Skeletal muscle tissue (tissue), 4 donors: ENCODE results near the gene CMC1. TPM values are rescaled to one million over a fixed set of nuclear protein-coding genes. Genes with fewer than 3 reads are reported as not detected.

ENCODE experiments used
- H3K27ac ChIP-seq: one replicate; pipeline ENCODE4 v1.7.0; 2013; ENCODE audit warnings: mild to moderate bottlenecking, low read depth, low read length, inconsistent platforms
- H3K27me3 ChIP-seq, 3 donors: one replicate each; pipeline ENCODE4 v1.7.0; 2013; ENCODE audit warnings: low read length in 3 of 3; ENCODE audit not compliant: control insufficient read depth in 3 of 3, insufficient read depth in 3 of 3
- H3K36me3 ChIP-seq, 3 donors: one replicate each; pipeline ENCODE4 v1.7.0; 2013; ENCODE audit warnings: low read length in 3 of 3; ENCODE audit not compliant: control insufficient read depth in 3 of 3, insufficient read depth in 3 of 3
- H3K4me1 ChIP-seq, 3 donors: one replicate each; pipeline ENCODE4 v1.7.0; 2013; ENCODE audit warnings: low read length in 3 of 3, mild to moderate bottlenecking in 3 of 3; ENCODE audit not compliant: control insufficient read depth in 3 of 3, insufficient read depth in 3 of 3
- H3K4me3 ChIP-seq, 3 donors: one replicate each; pipeline ENCODE4 v1.7.0; 2013; ENCODE audit warnings: low read length in 3 of 3
- H3K9ac ChIP-seq, 3 donors: one replicate each; pipeline ENCODE4 v1.7.0; 2013; ENCODE audit warnings: low read length in 3 of 3, mild to moderate bottlenecking in 3 of 3, moderate library complexity in 2 of 3, low read depth in 1 of 3
- H3K9me3 ChIP-seq, 3 donors: one replicate each; pipeline ENCODE4 v1.7.0; 2013; ENCODE audit warnings: low read length in 3 of 3; ENCODE audit not compliant: control insufficient read depth in 3 of 3
- total RNA-seq: library from RNA; depleted of rRNA; stranded (reverse); fragments of >200 nt; gene quantifications from one replicate; pipeline ENCODE4 v1.2.3, GENCODE V29; 2014
- donor health status: Osteomylitis.

CMC1 gene
- total RNA-seq, 1 donor from 2014 or later, result 5.2 TPM

DNA sequence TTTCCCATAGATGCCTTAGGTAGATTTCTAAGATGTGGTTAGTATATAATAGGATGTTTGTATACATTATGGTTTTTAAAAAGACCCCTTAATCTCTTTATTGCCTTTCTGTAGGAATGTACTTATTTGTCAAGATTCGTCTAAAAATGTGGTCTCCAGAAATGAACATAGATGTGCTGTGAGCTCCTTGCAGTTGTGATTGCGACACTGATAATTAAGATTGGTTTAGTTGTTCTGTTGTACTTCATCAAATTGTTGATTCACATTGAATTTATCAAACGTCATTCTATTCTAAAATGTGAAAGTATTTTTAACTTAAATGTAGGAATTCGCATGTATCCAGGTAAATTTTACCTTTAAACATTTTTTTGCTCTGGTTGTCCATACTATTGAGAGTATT, 51.2 kb downstream of the CMC1 start:
- H3K4me3 ChIP-seq, result no peak overlapping the region
- no peak overlapping the region for H3K27ac ChIP-seq
- H3K9ac ChIP-seq, result no peak overlapping the region
- H3K9me3 ChIP-seq, result peaks cover 0 to 3% (median 3%) of the 10 kb centered on the region in 3 donors
- H3K36me3 ChIP-seq, result peaks cover 0 to 5% (median 3%) of the 10 kb centered on the region in 3 donors
- no peaks in the 10 kb centered on the region for H3K27me3 ChIP-seq
- H3K4me1 ChIP-seq, result no peaks in the 10 kb centered on the region

DNA sequence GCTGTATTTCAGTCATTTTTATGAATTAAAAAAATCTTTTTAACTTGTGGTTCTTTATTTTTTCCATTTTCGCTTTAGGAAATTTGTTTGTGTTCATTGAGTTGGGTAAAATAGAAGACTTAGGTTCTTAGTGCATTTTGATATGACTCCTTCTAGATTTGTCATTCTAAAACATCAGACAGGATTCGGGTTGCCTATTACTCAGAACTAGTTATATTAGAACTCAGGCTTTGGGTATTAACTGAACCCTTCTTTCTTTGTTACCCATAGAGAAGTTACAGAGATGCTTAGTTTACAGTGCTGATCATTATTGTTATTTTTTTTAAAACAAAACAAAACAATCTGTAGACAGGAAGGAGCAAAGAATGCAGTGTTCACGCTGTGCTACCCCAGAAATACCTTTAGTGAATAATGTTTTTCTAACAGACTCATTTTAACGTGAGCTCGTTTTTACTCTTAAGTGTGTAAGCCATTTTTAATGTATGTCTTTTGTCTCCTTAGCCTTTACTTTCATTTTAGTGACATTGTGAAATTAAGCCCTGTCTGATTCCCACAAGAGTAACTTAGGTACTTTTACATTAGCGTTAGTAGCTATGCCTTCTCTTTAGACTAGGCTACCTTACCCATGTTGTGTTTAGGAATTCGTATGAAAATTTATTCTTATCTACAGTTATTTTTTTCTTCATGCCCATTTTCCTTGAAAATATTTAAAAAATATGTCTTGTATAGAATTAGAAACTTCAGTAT, 53.4 kb downstream of the CMC1 start:
- H3K36me3 ChIP-seq, result peaks cover 0 to 5% (median 3%) of the 10 kb centered on the region in 3 donors
- peaks cover 0 to 3% (median 3%) of the 10 kb centered on the region in 3 donors for H3K9me3 ChIP-seq
- H3K27ac ChIP-seq, result no peak overlapping the region
- H3K27me3 ChIP-seq, result no peaks in the 10 kb centered on the region
- H3K4me3 ChIP-seq, result no peak overlapping the region
- no peaks in the 10 kb centered on the region for H3K4me1 ChIP-seq
- no peak overlapping the region for H3K9ac ChIP-seq

DNA sequence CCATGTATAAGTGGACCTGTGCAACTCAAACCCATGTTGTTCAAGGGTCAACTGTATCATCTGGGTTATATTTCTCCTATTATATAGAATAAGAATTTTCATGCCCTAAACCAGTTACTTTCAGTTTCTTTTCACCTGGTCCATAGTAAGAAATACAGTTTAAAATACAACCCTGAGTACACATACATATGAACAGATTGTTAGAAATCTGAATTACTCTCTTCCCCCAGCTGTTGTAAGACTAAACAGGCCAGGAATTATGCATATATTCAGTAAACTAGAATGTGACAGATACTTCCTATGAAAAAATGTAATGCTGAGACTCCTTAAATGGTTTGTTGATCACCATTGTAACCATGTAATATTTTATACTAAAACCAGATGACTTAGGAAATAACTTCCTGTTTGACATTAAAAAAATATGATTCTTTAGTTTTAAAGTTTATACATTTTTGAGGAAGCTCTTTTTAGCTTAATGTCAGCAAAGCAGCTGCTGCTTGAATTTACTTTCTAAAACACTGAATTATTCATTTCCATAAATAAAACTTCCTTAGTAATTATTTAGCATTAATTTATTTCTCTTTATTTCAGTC, 54.6 kb downstream of the CMC1 start:
- Histone ChIP-seq H3K4me3 (no peak overlapping the region), H3K27me3 (no peaks in the 10 kb centered on the region), H3K9ac (no peak overlapping the region), H3K9me3 (peaks cover 0 to 2% (median under 1%) of the 10 kb centered on the region in 3 donors), H3K27ac (no peak overlapping the region), H3K36me3 (peaks cover 0 to 2% (median under 1%) of the 10 kb centered on the region in 3 donors), H3K4me1 (no peaks in the 10 kb centered on the region)

DNA sequence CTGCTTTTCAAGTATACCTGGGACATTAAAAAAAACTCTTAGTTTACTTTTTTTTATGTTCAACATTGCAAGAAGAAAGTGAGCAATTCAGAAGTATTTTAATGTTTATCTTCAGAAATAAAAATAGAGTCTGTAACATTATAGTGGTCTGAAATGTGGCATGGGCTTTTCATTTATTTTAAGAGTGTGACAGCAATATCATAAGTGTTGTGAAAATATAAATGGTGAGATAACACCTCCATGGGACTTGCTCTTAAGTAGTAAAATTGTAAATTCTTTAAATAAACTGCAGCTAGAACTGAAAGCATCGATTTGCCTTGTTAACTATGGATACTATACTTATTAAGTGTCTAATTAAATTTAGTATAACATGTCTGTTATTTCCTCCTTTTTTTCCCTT, 58.3 kb downstream of the CMC1 start:
- H3K4me1 ChIP-seq, result no peaks in the 10 kb centered on the region
- H3K27ac ChIP-seq, result no peak overlapping the region
- no peaks in the 10 kb centered on the region for H3K36me3 ChIP-seq
- no peak overlapping the region for H3K9ac ChIP-seq
- H3K9me3 ChIP-seq, result no peaks in the 10 kb centered on the region
- H3K4me3 ChIP-seq, result no peak overlapping the region
- no peaks in the 10 kb centered on the region for H3K27me3 ChIP-seq

DNA sequence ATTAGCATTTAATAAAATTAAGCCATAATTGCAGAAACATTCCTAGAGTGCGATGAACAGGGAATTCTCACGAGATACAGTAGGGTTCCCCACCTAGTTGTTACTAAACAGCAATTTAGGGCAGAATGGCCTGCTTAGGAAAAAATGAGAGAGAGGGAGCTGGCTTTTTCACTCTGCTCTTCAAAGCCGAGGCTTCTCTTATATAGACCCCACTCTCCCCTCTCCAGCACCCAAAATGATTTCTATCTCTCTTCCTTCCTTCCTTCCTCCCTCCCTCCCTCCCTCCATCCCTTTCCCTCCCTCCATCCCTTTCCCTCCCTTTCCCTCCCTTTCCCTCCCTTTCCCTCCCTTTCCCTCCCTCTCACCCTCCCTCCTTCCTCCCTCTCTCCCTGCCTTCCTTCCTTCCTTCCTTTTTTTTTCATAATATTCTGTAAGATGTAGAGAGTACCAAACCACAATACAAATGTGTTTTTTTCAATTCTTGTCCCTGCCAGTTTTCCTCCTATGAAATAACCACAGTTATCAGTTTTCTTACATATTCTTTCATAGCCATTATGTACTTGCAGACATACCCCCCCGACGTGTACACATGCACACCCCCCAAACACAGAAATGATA, 59.0 kb downstream of the CMC1 start:
- H3K9me3 ChIP-seq, result no peaks in the 10 kb centered on the region
- H3K27ac ChIP-seq, result no peak overlapping the region
- H3K36me3 ChIP-seq, result no peaks in the 10 kb centered on the region
- no peaks in the 10 kb centered on the region for H3K4me1 ChIP-seq
- H3K9ac ChIP-seq, result no peak overlapping the region
- no peak overlapping the region for H3K4me3 ChIP-seq
- no peaks in the 10 kb centered on the region for H3K27me3 ChIP-seq

DNA sequence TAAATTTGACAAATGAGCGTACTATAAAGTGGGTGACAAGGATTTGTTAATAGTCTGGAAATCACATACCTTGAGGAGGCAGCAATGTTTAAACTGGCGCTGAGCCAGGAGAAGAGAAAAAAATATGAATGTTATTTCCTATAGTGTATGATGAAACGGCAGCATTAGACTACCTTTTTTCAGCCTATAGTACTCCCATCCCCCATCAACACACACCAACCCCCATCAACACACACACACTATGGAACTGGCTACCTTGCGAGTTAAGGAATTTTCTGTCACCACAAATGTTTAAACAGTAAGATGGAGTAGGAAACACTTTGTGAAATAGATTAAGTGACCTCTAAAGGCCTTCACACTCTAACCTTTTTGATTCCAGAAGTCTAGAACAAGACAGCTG, 60.3 kb downstream of the CMC1 start:
- H3K27me3 ChIP-seq, result no peaks in the 10 kb centered on the region
- H3K9me3 ChIP-seq, result no peaks in the 10 kb centered on the region
- H3K36me3 ChIP-seq, result no peaks in the 10 kb centered on the region
- H3K27ac ChIP-seq, result no peak overlapping the region
- no peak overlapping the region for H3K9ac ChIP-seq
- H3K4me1 ChIP-seq, result no peaks in the 10 kb centered on the region
- H3K4me3 ChIP-seq, result no peak overlapping the region

DNA sequence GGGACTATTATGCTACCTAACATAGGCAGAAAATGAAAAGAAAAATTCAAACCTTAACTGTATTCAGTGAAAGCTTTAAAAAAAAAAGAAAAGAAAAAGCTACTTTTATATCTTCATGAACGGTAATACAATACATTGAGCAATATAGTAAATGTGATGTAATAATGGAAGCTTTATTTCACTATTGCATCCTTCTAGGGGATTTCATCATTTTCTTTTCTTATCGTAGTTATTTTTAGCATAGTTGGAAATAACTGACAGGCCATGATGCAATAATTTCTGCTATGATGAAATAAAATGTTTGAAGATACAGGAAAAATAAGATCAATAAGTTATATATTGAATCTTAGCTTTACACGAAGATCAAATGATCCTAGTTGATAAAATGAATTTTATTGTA, 66.8 kb downstream of the CMC1 start:
- Histone ChIP-seq H3K36me3 (no peaks in the 10 kb centered on the region), H3K27me3 (no peaks in the 10 kb centered on the region), H3K9ac (no peak overlapping the region), H3K4me3 (no peak overlapping the region), H3K4me1 (no peaks in the 10 kb centered on the region), H3K9me3 (no peaks in the 10 kb centered on the region), H3K27ac (no peak overlapping the region)

DNA sequence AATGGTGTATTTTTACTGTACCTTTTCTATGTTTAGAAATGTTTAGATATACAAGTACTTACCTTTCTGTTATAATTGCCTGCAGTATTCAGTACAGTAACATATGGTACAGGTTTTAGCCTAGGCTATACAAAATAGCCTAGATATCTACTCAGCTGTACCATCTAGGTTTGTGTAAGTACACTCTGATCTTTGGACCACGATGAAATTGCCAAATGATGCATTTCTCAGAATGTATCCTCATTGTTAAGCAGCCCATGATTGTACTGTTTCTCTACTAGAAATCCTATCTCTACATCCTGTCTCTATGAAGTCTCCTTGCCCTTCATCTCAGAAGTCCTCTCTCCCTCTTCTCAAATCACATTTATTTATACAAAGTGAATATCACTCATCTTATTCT, 74.3 kb downstream of the CMC1 start:
- Histone ChIP-seq H3K9me3 (no peaks in the 10 kb centered on the region), H3K4me1 (no peaks in the 10 kb centered on the region), H3K36me3 (peaks cover 0 to 9% (median 3%) of the 10 kb centered on the region in 3 donors), H3K27ac (no peak overlapping the region), H3K27me3 (no peaks in the 10 kb centered on the region), H3K4me3 (no peak overlapping the region), H3K9ac (no peak overlapping the region)

DNA sequence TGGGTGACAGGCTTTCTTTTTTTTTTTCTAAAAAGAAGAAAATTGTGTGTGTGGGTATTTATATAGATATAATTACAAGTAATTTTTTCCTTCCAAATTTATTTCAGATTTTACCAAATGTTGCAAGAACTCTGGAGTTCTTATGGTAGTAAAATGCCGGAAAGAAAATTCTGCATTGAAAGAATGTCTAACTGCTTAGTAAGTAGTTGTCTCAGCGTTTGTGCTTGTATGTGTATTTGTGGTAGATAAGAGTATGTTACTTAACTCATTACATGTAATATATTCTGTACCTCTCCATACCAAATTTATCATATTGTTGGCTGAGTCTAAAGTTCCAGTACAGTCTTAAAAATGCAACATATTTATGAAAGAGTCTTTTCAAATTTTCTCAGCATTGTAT, 74.8 kb downstream of the CMC1 start:
- no peak overlapping the region for H3K4me3 ChIP-seq

DNA sequence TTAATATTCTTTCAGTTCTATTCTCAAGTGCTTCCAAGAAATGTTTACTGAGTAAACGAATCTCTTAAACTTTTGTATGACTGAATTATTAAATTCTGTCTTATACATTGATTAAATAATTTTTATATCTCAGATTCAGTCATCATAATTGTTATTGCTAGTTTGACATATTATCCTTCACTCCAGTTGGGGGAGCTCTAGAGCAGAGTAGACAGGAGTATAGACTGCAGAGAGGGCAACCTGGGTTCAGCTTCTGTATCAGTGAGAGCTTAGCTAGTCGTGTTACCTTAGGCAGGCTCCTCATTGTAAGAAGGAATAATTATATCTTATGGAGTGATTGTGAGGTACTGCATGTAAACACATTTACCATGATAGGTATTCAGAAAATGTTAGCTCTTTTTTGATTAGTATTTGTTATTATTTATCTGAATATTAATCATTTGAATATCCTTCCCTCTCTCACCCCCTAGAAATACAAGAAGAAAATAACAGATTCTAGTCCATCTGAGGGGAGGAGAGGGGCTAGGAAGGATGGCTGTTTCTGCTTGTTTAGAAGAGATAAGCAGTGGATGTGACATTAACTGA, 76.1 kb downstream of the CMC1 start:
- H3K4me1 ChIP-seq, result no peaks in the 10 kb centered on the region
- no peak overlapping the region for H3K9ac ChIP-seq
- peaks cover 0 to 15% (median 3%) of the 10 kb centered on the region in 3 donors for H3K36me3 ChIP-seq
- H3K4me3 ChIP-seq, result no peak overlapping the region
- no peaks in the 10 kb centered on the region for H3K27me3 ChIP-seq
- no peak overlapping the region for H3K27ac ChIP-seq
- no peaks in the 10 kb centered on the region for H3K9me3 ChIP-seq

More for the DNA sequence above, 74.8 kb downstream of the CMC1 start:
- no peaks in the 10 kb centered on the region for H3K27me3 ChIP-seq
- H3K36me3 ChIP-seq, result peaks cover 0 to 12% (median 3%) of the 10 kb centered on the region in 3 donors
- H3K27ac ChIP-seq, result no peak overlapping the region
- no peak overlapping the region for H3K9ac ChIP-seq
- no peaks in the 10 kb centered on the region for H3K9me3 ChIP-seq
- no peaks in the 10 kb centered on the region for H3K4me1 ChIP-seq
